A549 (cell line): ENCODE results near the gene SPACA5.

ENCODE experiments used
- BCL3 ChIP-seq: fragments of >200 bp; sonication (Bioruptor Twin); formaldehyde crosslinking; IDR thresholded peaks from 3 replicates; pipeline ENCODE4 v1.6.1; 2016
- CHD2 ChIP-seq: fragments of 150-350 bp; IDR thresholded peaks from 2 replicates; pipeline ENCODE4 v1.6.1; 2014; ENCODE audit warnings: low read length; ENCODE audit not compliant: partially characterized antibody
- CTCF ChIP-seq: fragments of >200 bp; sonication (Bioruptor Twin); formaldehyde crosslinking; IDR thresholded peaks from 3 replicates; pipeline ENCODE4 v1.5.1; 2016
- RAD21 ChIP-seq, 2 experiments: fragments of >200 bp in 1 of 2; sonication (Bioruptor Twin) in 1 of 2; formaldehyde crosslinking in 1 of 2; IDR thresholded peaks in 1 of 2; conservative IDR thresholded peaks in 1 of 2; 2 replicates in 1 of 2; 3 replicates in 1 of 2; pipeline ENCODE4 v1.6.1; 2012 to 2018; ENCODE audit warnings: inconsistent platforms in 1 of 2
- REST ChIP-seq: fragments of 200-600 bp; sonication (generic); IDR thresholded peaks from 2 replicates; pipeline ENCODE4 v1.6.1; 2016; ENCODE audit warnings: antibody characterized with exemption, mild to moderate bottlenecking, moderate library complexity

GRCh38 chrX:48001260-48001659, 5.5 kb upstream of the SPACA5 start:
- TF ChIP-seq RAD21 (conservative IDR thresholded peaks at IDR 0.05 in 1 of 2, IDR thresholded peaks at IDR 0.05 in 1 of 2) = no peak
- TF ChIP-seq CHD2 = no peak
- no peak for TF ChIP-seq CTCF
- TF ChIP-seq BCL3 = no peak
- no peak for TF ChIP-seq REST
